GM23248 (cell line): Measurements from ENCODE around the gene GSAP.

Experiments used
- EZH2 ChIP-seq: fragments of 200-600 bp; sonication (generic); IDR thresholded peaks from 2 replicates; pipeline ENCODE4 v1.6.1; 2018; ENCODE audit warnings: antibody characterized with exemption, mild to moderate bottlenecking; ENCODE audit not compliant: insufficient read depth, poor library complexity, severe bottlenecking
- EZH2phosphoT487 ChIP-seq: fragments of 200-600 bp; sonication (generic); IDR thresholded peaks from 2 replicates; pipeline ENCODE4 v1.6.1; 2018; ENCODE audit warnings: antibody characterized with exemption, moderate library complexity, mild to moderate bottlenecking, low read depth; ENCODE audit not compliant: insufficient read depth

DNA sequence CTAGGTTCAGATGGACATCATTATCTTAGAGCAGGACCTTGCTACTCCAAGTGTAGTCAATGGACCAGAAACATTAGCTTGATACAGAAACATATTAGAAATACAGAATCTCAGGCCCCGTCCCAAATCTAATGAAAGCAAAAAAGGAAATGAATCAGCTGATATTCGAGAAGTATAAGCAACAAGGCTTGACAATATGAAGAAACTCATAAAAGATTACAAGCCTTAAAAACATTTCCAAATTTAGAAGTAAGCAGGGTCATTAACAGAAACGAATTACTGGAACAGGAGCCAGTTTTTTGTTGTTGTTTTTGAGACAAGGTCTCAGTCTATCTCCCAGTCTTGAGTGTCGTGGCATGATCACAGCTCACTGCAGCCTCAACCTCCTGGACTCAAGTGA lies 40.5 kb upstream of the GSAP start:
- no peak for TF ChIP-seq EZH2
- no peak for TF ChIP-seq EZH2phosphoT487
